MG63 (cell line): ENCODE results near the gene IL10RA. TPM values are rescaled to one million over a fixed set of nuclear protein-coding genes. Genes with fewer than 3 reads are reported as not detected.
"Not testable (repeated sequence)": the region's sequence is repeated elsewhere in the genome, so short reads cannot be mapped to it uniquely, and the experiment has no call there.

ENCODE experiments used
- DNase-seq: peaks from one replicate; pipeline ENCODE4 v3.0.0-alpha.2; 2020
- H3K27me3 ChIP-seq: fragments of 250-450 bp; sonication (Bioruptor Pico); 2 replicates; pipeline ENCODE4 v1.5.1; 2020; ENCODE audit warnings: mild to moderate bottlenecking, moderate library complexity
- H3K36me3 ChIP-seq: fragments of 250-450 bp; sonication (Bioruptor Pico); 2 replicates; pipeline ENCODE4 v1.5.1; 2020; ENCODE audit warnings: mild to moderate bottlenecking, moderate library complexity
- H3K4me3 ChIP-seq: fragments of 250-450 bp; sonication (Bioruptor Pico); 2 replicates; pipeline ENCODE4 v1.5.1; 2020; ENCODE audit warnings: mild to moderate bottlenecking, moderate library complexity
- H3K9me3 ChIP-seq: fragments of 250-450 bp; sonication (Bioruptor Pico); 2 replicates; pipeline ENCODE4 v1.5.1; 2020; ENCODE audit warnings: mild to moderate bottlenecking, moderate library complexity
- total RNA-seq: library from RNA; depleted of rRNA; stranded (reverse); fragments of >200 nt; shearing (Covaris generic); gene quantifications from 2 replicates; pipeline ENCODE4 v1.2.3, GENCODE V29; 2014; ENCODE audit warnings: low replicate concordance

The IL10RA gene
- total RNA-seq, 1 experiment from 2014 or later: 1.3 TPM

DNA sequence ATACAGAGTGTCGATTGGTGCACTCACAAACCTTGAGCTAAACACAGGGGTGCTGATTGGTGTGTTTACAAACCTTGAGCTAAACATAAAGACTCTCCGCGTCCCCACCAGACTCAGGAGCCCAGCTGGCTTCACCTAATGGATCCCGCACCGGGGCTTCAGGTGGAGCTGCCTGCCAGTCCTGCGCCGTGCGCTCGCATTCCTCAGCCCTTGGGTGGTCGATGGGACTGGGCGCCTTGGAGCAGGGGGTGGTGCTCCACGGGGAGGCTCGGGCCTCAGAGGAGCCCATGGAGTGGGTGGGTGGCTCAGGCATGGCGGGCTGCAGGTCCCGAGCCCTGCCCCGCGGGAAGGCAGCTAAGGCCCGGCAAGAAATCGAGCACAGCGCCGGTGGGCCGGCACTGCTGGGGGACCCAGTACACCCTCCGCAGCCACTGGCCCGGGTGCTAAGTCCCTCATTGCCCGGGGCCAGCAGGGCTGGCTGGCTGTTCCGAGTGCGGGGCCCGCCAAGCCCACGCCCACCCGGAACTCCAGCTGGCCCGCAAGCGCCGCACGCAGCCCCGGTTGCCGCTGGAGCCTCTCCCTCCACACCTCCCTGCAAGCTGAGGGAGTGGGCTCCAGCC lies 7.8 kb upstream of the IL10RA start:
- H3K36me3 ChIP-seq, DNase-seq, H3K27me3 ChIP-seq, H3K4me3 ChIP-seq, H3K9me3 ChIP-seq: not testable (repeated sequence)

DNA sequence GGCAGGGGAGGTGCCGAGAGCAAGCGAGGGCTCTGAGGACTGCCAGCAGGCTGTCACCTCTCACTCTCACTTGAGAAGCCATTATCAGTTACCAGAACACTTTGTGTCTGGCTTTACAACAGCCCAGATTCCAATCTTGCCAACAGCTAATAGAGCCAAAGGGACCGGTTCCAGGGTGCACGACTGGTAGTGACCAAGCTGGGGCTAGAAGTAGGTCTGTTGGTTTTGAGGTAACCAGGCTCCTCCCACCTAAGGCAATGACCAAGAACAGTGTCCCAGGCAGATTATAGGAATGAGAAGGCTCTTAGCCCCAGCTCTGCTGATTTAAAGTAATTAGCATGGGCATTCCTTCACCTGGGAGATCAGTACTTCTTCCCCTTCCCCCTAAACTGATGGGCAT lies 7.2 kb upstream of the IL10RA start:
- H3K4me3 ChIP-seq: no peak overlapping the region
- H3K36me3 ChIP-seq: no peaks in the 10 kb centered on the region
- DNase-seq: no peak
- no peaks in the 10 kb centered on the region for H3K9me3 ChIP-seq
- H3K27me3 ChIP-seq: no peaks in the 10 kb centered on the region

DNA sequence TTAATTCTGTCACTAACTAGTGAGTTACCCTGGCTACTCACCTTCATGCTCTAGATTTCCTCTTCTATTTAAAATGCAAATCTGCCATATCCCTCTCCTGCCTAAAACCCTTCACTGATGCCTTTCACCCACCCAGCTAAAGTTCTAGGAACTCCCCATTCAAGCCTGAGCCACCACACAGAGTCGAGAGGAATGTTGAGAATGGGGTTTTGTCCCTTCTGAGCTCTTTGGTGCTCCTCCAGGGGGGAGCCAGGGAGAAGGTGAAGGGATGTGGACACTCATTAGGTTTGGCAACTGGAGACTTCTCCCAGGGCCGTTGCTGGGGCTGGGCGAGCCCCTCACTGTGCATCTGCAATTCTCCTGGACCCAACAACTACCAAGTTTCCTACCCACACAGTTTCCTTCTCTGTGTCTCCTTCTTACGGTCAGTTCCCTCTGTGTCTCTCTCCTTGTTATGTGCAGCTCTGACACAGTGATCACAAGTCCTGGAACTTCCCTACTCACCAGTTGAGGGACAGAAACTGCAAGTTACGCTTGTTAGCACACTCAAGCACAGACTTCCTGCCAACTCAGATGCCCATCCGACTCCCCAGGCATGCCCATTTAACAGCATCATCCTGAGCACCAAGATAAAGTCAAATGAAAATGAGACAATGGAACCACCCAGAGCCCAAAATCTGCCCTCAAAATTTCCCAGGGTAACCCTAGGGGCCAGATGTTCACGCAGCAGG lies 6.5 kb upstream of the IL10RA start:
- Histone ChIP-seq H3K4me3 (no peak overlapping the region), H3K27me3 (no peaks in the 10 kb centered on the region), H3K9me3 (no peaks in the 10 kb centered on the region), H3K36me3 (no peaks in the 10 kb centered on the region)
- no peak for DNase-seq

DNA sequence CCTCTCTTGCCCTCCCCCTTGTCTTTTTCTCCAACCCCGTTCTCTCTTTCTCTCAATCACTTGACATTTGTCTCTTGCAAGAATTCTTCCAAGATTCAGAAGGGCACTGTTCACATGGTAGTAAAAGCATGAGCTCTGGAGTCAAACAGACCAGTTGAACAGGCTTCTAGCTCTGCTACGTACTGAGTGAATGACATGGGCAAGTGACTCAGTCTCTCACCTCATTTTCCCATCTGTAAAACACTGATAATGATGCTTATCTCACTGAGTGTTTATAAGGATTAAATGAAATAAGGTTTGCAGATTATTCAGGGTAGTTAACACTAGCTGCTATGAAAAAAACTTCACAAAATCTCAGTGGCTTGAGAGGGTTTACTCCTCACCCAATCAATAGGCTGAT lies 5.9 kb upstream of the IL10RA start:
- no peak for DNase-seq
- H3K4me3 ChIP-seq: no peak overlapping the region
- H3K9me3 ChIP-seq: no peaks in the 10 kb centered on the region
- no peaks in the 10 kb centered on the region for H3K36me3 ChIP-seq
- H3K27me3 ChIP-seq: no peaks in the 10 kb centered on the region

DNA sequence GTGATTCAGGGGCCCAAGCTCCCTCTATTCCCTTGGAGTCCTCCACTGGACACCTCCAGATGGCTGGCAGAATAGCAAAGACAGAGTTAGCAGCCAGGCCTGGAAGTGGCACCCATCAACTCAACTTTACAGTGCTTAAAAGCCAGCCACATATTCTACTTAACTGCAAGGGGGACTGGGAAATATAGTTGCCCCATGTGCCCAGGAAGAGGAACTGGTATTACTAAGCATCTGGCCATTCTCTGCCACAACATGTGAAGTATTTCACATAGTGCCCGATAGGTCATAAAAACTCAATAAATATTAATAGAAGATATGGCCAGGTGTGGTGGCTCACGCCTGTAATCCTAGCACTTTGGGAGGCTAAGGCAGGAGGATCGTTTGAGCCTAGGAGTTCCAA lies 5.5 kb upstream of the IL10RA start:
- Histone ChIP-seq H3K9me3 (no peaks in the 10 kb centered on the region), H3K36me3 (no peaks in the 10 kb centered on the region), H3K4me3 (no peak overlapping the region), H3K27me3 (no peaks in the 10 kb centered on the region)
- DNase-seq: no peak

DNA sequence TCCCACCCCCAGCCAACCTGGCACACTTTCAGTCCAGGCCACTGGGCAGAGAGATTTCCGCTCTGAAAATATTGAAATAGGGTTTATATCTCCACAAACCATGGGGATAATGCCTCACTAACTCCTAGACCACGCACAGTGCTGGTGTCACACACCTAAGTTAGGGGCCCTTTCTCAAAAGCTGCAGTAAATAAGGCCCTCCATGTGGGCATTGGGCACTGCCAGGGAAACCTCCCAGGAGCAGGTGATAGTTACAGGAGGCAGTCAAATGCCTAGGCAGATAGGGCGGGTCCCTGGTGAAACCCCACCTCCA lies 3.1 kb upstream of the IL10RA start:
- Histone ChIP-seq H3K27me3 (peaks cover 3% of the 10 kb centered on the region), H3K9me3 (no peaks in the 10 kb centered on the region), H3K36me3 (no peaks in the 10 kb centered on the region), H3K4me3 (no peak overlapping the region)
- no peak for DNase-seq

DNA sequence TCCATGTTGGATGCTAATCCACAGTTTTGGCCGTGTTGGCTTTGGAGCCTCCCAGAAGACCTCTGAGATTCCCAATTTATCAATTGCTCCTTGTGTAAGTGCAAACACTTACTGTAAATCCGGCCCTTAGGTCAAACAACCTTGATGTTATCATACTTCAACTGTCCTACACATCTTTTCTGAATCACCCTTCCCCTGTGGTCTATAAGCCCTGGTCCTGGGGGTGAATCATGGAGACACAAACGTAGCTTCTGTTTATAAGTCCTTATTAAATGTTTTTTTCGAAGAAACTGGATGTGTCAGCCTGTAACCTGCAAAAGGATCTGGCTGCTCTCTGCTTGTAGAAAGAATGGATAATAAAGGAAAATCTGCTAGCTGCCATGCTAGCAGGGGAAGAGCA lies 1.7 kb upstream of the IL10RA start:
- Histone ChIP-seq H3K27me3 (peaks cover 3% of the 10 kb centered on the region), H3K4me3 (no peak overlapping the region), H3K9me3 (no peaks in the 10 kb centered on the region), H3K36me3 (no peaks in the 10 kb centered on the region)
- no peak for DNase-seq

DNA sequence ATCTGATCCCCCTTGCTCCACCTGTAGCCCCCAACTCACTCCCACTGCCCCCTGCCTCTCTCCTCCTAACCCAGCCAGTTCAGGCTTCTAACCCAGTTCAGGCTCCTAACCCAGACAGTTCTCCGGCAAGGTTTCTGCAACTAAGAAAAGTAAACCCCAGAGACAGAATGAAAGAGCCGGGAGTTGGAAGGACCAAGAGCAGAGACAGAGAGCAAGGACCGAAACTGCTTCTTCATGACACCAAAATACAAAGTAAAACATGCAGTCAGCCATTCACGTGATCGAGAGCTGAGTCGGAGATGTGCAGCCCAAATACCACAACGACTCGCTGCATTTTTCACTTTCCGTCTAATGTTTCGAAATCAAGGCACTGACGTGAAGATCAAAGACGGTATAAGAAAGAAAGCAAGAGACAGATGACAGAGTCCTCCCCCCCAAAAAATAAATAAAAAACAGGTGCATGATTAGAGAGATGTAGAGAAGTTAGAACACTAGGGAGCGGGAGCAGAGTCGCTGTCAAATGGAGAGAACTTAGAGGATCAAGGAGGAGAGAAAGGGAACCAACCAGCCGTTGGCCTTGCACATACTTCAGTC lies 884 bp downstream of the IL10RA start:
- Histone ChIP-seq H3K36me3 (no peaks in the 10 kb centered on the region), H3K27me3 (peaks cover 3% of the 10 kb centered on the region), H3K9me3 (no peaks in the 10 kb centered on the region), H3K4me3 (no peak overlapping the region)
- DNase-seq: no peak

DNA sequence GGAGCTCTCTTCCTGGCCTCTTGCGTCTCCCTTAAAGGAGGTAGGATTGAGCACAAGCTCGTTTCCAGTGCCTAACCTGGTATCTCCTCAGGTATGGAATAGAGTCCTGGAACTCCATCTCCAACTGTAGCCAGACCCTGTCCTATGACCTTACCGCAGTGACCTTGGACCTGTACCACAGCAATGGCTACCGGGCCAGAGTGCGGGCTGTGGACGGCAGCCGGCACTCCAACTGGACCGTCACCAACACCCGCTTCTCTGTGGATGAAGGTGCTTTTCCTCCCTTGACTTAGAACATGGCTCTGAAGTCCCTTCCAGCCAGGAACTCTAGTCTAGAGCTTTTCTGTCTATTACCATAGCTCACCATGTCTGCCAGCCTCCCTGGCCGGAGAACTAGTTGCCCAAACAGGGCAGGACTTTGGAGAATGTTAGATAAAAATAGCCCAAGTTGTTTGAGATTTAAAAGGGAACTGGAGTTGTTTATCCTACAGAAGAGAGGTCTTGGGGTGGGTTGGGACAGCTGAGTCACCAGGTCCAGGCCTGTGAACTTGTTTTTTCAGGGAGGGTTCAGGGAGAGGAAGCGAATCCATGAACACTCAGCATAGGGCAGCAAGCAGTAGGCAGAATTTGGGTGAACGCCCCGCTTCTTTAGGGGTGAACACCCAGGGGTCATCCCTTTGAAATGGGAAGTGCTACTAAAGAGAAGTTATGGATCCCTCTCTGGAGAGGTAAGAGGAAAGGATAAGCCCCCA lies 3.3 kb downstream of the IL10RA start:
- H3K4me3 ChIP-seq: no peak overlapping the region
- no peaks in the 10 kb centered on the region for H3K36me3 ChIP-seq
- no peaks in the 10 kb centered on the region for H3K9me3 ChIP-seq
- DNase-seq: no peak
- peaks cover 3% of the 10 kb centered on the region for H3K27me3 ChIP-seq

DNA sequence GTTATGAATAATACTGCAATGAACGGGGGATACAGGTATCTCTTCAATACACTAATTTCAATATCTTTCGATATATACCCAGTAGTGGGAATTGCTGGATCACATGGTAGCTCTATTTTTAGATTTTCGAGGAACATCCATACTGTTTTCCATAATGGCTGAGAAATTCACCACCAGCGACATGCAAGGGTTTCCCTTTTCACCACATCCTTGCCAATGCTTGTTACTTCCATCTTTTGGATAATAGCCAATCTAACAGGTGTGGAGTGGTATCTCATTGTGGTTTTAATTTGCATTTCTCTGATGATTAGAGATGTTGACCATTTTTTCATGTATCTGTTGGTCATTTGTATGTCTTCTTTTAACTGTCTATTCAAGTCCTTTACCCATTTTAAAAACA lies 5.9 kb downstream of the IL10RA start:
- no peak for DNase-seq
- no peaks in the 10 kb centered on the region for H3K27me3 ChIP-seq
- H3K9me3 ChIP-seq: no peaks in the 10 kb centered on the region
- no peak overlapping the region for H3K4me3 ChIP-seq
- H3K36me3 ChIP-seq: no peaks in the 10 kb centered on the region

DNA sequence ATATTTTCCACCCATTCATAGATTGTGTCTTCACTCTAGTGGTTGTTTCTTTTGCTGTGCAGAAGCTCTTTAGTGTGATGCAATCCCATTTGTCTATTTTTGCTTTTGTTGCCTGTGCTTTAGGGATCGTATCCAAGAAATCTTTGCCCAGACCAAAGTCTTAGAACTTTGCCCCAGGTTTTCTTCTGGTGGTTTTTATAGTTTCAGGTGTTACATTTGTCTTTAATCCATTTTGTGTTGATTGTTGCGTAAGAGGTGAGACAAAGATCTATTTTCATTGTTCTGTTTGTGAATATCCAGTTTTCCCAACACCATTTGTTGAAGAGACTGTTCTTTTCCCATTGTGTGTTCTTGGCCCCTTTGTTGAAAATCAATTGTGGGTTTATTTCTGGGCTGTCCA lies 6.4 kb downstream of the IL10RA start:
- H3K4me3 ChIP-seq: no peak overlapping the region

DNA sequence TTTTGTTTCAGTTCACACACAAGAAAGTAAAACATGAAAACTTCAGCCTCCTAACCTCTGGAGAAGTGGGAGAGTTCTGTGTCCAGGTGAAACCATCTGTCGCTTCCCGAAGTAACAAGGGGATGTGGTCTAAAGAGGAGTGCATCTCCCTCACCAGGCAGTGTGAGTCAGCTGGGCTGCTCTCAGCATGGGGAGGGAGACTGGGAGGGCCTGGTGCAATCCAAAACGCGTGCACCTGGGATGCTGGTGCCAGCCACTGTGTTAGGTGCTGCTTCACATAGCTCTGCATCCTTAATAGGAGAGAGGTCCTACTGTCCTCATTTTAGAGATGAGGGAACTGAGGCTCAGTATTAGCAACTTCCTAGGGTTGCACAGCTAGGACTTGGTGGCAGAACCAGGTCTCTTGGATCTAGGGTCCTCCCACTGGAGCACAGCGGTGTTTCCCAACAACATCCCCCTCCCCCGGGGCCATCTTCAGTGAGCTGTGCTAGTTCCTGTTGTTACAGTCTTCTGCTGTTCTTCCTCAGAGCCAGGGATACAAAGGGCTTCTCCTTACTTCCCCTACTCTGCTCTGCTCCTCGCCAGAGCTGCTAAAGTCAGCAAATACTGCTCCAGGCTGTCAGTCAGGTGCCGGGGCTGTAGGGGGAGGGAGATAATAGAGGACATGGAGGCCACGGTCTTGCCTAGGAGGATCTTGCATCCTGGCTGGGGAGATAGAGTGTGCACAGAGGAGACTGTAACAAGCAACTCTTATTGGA lies 8.0 kb downstream of the IL10RA start:
- no peak for DNase-seq
- no peaks in the 10 kb centered on the region for H3K9me3 ChIP-seq
- no peaks in the 10 kb centered on the region for H3K27me3 ChIP-seq
- no peaks in the 10 kb centered on the region for H3K36me3 ChIP-seq
- H3K4me3 ChIP-seq: no peak overlapping the region

More for the DNA sequence above, 6.4 kb downstream of the IL10RA start:
- H3K27me3 ChIP-seq: no peaks in the 10 kb centered on the region
- DNase-seq: no peak
- H3K9me3 ChIP-seq: no peaks in the 10 kb centered on the region
- no peaks in the 10 kb centered on the region for H3K36me3 ChIP-seq

DNA sequence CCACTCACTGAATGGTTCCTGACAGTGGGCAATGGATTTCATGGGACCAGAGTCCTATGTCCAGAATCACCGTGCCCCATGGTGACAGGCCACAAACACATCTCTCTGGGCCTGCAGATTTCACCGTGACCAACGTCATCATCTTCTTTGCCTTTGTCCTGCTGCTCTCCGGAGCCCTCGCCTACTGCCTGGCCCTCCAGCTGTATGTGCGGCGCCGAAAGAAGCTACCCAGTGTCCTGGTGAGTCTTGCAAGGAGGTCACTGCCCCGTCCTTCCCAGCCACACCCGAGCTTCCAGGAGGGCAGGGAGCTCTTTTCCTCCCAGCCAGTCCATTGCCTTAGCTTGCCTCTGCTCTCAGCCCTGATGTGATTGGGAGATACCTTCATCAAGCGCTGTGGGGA lies 9.3 kb downstream of the IL10RA start:
- H3K9me3 ChIP-seq: no peaks in the 10 kb centered on the region
- H3K27me3 ChIP-seq: no peaks in the 10 kb centered on the region
- H3K36me3 ChIP-seq: no peaks in the 10 kb centered on the region
- H3K4me3 ChIP-seq: no peak overlapping the region
- no peak for DNase-seq

DNA sequence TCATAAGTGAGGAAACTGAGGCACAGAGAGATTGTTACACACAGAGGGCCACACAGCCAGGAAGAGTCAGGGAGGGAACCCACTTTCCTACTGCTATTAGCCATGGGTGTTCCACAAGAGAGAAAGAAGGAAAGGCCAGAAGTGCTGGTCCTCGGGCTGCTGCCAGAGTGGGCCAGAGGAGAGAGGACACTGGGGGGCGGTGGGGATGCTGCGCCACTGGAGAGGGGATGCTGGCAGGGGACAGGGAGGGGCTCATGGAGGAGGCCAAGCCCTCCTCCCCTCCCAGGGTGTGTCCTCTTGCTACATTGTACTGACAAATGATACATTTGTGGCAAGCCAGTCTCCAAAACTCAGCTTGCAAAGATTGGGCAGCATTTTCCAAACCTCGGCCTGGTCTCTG lies 9.9 kb downstream of the IL10RA start:
- no peaks in the 10 kb centered on the region for H3K9me3 ChIP-seq
- no peak for DNase-seq

DNA sequence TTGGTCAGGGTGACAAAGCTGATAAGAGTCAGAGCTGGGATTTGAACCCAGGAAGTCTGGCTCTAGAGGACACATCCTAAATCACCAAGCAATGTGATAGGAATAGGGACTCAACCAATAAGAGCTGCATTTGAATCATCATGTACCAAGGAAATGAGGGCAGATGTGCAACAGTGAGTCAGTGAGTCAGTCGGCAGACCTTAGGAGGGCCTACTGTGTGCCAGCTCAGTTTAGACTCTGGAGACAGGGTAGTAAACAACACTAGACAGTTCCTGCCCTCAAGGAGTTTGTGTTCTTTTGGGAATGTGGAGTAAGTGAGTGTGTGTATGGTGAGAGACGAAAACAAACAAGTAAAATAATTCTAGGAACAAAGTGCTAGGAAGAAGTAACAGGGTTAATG lies 11.2 kb downstream of the IL10RA start:
- Histone ChIP-seq H3K27me3 (no peaks in the 10 kb centered on the region), H3K9me3 (no peaks in the 10 kb centered on the region), H3K4me3 (no peak overlapping the region), H3K36me3 (no peaks in the 10 kb centered on the region)
- no peak for DNase-seq

More for the DNA sequence above, 9.9 kb downstream of the IL10RA start:
- no peaks in the 10 kb centered on the region for H3K36me3 ChIP-seq
- no peak overlapping the region for H3K4me3 ChIP-seq
- no peaks in the 10 kb centered on the region for H3K27me3 ChIP-seq

DNA sequence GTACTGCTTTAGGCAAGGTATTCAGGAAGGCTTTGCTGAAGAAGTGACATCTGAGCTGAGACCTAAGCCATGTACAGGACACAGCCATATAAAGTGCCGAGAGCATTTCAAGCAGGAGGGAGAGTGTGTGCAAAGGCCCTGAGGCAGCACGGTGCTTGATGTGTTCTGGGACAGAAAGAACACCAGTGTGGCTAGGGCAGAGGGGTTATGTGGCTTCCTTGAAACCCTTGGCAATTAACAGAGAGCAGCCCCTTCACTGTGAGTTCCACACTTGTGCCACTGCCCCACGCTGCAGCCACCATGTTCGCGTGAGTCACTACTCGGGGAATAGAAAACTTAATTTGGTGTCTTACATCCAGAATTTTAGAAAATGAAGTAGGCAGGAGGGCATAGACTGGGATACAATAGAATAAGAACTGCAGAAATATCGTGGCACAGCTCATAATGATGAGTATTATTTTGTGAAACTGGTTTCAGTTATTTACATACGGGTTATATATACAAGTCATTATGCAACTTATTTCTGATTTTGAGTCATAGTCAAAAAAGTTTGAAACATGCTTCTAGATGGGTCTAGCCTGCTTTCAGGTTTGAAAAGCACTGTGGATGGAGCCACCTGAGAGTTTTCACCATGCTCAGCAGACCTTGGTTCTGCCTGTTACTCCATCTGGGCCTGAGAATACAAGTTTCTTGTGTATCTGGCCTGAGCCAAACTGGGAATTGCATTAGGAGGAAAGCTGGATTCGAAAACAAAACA lies 11.8 kb downstream of the IL10RA start:
- Histone ChIP-seq H3K36me3 (no peaks in the 10 kb centered on the region), H3K9me3 (no peaks in the 10 kb centered on the region), H3K4me3 (no peak overlapping the region), H3K27me3 (no peaks in the 10 kb centered on the region)
- DNase-seq: no peak
